ENCODE results near the gene SAP30BP. TPM values are rescaled to one million over a fixed set of nuclear protein-coding genes. Genes with fewer than 3 reads are reported as not detected.

The SAP30BP gene
- 98.3 and 118 TPM in 2 replicates for total RNA-seq (2014; rRNA removed; shearing (Covaris generic))

- peak; percentile 99 for DNase-seq (ENCODE audit: low read depth)
Measured at GRCh38 chr17:75666959-75667790, at the start of gene SAP30BP, which contains the start of gene RECQL5. SAP30BP (plus strand) TSS chr17:75667338; CDS start chr17:75667373, 35 bp downstream. RECQL5 (minus strand) TSS chr17:75667154; CDS start chr17:75666557, 597 bp downstream.

GRCh38 chr17:75617675-75618074 is 49.5 kb upstream of the SAP30BP start:
- no peak for DNase-seq (ENCODE audit: low read depth)

DNA sequence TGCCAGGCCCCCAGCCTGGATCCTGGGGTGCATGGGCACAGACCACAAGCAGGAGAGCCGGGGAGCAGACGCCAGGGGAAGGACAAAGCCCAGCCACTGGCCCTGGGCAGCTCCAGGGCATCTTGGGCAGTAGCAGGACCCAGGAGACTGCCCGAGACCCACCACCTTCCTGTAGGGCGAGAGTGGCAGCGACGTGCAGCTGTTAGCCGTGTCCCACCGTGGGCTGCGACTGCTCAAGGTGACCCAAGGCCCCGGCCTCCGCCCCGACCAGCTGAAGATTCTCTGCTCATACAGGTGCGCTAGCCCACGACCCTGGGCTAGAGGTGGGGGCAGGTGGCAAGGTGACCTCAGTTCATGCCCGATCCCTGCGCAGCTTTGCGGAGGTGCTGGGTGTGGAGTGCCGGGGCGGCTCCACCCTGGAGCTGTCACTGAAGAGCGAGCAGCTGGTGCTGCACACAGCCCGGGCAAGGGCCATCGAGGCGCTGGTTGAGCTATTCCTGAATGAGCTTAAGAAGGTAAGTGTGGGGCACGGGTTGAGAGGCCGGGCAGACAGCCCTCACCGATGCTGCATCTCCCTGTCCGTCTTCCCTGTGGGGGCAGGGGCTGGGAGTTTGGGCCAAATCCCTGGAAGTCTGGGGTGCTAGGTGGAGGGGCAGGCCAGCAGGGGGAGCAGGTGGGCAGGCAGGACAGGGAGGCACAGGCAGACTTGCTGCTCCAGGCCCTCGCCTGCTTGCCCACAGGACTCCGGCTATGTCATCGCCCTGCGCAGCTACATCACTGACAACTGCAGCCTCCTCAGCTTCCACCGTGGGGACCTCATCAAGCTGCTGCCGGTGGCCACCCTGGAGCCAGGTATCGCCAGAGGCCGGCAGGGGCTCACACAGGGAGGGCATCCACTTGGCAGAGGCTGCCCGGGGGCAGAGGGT is 47.4 kb upstream of the SAP30BP start:
- peak; percentile 84 for DNase-seq (ENCODE audit: low read depth)

DNA sequence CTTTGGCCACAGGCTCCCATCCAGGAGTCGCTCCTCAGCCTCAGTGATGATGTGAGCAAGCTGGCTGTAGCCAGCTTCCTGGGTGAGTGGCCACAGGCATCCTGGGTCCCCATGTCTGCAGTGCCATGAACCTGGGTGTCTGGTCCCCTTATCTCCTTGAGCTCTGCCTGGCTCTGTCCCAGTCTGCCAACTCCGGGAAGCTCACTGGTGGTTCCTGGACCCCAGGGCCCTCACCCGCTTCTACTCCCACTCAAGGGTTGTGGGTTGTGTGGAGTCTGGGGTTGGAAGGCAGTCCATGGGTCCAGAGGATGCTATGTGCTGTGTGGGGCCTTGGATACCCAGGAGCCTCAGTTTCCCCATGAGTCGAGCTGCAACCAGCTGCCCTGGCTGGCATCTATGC is 45.6 kb upstream of the SAP30BP start:
- no peak for DNase-seq (ENCODE audit: low read depth)

DNA sequence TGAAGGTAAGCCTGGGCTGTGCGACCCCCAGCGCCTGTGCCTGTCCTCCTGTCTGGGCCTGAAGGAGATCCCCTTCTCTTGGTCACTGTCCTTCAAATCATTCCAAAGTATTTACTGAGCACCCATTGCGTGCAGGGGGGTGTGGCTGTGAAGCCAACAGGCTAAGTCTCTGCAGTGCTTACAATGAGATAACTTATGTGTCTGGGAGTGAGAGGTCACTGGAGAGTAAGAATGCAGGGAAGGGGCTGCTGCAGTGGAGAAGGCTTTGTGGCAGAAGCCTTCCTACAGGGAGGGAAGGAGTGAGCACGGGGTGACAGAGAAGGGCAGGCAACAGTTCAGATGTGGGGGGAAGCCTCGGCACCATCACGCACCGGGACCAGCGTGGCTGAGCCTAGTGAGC is 45.1 kb upstream of the SAP30BP start:
- no peak for DNase-seq (ENCODE audit: low read depth)

- no peak for DNase-seq (ENCODE audit: low read depth)
Measured at GRCh38 chr17:75622771-75623273, 44.3 kb upstream of the SAP30BP start.

DNA sequence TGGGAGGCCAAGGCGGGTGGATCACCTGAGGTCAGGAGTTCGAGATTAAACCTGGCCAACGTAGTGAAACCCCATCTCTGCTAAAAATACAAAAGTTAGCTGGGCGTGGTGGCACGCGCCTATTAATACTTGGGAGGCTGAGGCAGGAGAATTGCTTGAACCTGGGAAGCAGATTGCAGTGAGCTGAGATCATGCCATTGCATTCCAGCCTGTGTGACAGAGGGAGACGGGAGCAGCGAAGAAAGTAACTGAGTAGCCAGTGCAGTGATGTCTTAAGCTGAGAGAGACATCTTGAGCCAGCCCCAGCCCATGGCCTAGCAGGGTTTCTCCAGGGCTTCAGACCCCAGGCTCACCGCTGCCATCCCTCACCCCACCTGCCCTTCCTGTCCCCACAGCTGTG is 43.8 kb upstream of the SAP30BP start:
- DNase-seq (ENCODE audit: low read depth): no peak

DNA sequence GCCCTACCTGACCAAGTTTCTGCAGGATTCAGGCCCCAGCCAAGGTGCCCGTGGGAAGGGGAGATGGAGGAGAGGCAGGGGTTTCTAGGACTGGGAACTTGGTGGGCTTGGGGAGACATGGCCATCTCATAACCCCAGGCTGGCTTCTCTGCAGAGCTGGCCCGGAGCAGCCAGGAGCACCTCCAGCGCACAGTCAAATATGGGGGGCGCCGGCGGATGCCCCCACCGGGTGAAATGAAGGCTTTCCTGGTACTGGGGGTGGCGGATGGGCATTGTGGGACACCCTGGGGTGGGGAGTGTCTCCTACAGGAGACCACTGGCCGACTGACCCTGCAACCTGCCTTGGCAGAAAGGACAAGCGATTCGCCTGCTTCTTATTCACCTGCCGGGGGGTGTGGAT is 43.1 kb upstream of the SAP30BP start:
- no peak for DNase-seq (ENCODE audit: low read depth)

DNA sequence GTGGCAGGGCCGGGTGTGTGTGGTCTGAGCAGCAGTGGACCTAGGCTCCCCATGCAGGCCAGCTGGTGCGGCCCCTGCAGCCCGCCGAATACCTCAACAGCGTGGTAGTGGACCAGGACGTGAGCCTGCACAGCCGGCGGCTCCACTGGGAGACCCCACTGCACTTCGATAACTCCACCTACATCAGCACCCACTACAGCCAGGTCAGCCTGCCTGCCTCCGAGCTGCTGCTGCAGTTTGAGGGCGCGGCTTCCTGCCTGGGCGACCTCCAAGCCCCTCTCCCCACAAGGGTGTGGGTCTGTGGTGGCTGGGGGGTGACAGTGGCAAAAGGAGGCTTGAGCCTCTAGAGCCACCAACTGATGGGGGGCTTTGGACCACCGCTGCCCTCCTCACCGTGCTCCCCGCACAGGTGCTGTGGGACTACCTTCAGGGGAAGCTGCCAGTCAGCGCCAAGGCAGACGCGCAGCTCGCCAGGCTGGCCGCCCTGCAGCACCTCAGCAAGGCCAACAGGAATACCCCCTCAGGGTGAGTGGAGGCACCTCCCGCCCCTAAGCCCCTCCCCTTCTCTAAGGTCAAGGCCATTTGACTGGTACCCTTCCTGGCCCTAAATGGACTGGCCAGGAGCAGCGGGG is 42.3 kb upstream of the SAP30BP start:
- DNase-seq (ENCODE audit: low read depth): no peak

DNA sequence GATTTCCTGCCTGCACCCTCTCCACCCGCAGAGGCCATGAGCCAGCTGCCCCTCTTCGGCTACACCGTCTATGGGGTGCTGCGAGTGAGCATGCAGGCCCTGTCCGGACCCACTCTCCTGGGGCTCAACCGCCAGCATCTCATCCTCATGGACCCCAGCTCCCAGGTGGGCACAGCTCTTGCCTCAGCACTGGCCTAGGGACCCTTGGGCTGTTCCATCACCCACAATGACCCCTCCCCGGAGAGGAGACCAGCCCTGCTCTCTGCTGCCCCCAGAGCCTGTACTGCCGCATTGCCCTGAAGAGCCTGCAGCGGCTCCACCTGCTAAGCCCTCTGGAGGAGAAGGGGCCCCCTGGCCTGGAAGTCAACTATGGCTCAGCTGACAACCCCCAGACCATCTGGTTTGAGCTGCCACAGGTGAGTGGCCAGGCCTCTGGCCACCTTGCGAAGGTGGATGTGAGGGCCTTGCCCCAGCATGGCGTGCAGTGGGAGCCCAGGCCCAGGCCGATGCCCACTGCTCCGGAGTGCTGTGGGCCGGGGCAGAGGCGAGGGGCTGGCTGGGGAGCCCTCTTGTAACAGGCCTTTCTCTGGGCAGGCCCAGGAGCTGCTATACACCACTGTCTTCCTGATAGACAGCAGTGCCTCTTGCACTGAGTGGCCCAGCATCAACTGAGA is 41.2 kb upstream of the SAP30BP start:
- DNase-seq (ENCODE audit: low read depth): no peak

GRCh38 chr17:75626496-75627038 is 40.6 kb upstream of the SAP30BP start:
- DNase-seq (ENCODE audit: low read depth): no peak

DNA sequence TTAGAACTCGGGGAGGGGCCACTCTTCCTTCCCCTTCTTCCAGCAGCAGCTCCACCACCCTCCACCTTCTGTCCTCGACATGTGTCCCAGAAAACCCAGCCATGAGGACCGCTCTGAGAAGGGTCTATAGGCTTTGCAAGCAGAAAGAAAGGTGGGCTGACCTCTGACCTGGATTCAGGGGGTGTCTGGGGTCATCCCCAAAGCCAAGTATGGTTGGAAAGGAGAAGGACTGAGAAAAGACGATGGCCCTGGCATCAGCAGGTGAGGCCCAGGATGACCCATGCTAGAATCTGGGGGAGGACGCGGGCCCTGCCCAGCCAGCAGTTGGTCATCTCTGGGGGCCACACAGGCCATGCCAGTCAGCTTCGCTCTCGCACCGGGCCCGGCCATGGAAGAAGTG is 40.0 kb upstream of the SAP30BP start:
- no peak for DNase-seq (ENCODE audit: low read depth)

- no peak for DNase-seq (ENCODE audit: low read depth)
Measured at GRCh38 chr17:75628425-75628824, 38.7 kb upstream of the SAP30BP start.

DNA sequence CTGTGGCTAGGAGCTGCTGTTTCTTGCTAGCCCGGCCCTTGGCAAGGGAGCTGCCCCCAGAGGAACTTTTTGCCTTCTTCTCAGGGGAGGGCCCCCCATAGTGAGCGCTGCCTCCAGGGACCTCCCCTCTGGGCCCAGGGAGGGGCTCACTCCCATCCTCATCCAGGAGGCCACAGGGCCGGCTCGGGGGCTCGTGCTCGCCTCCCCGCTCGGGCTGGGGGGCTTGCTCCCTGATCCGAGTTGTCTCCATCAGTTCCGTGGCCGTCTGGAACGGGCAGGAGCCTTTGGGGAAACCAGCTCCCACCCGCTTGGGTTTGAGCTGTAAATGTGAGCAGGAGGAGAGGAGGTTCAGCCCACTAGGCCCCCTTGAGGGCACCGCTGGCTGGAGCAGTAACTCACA is 38.0 kb upstream of the SAP30BP start:
- no peak for DNase-seq (ENCODE audit: low read depth)

DNA sequence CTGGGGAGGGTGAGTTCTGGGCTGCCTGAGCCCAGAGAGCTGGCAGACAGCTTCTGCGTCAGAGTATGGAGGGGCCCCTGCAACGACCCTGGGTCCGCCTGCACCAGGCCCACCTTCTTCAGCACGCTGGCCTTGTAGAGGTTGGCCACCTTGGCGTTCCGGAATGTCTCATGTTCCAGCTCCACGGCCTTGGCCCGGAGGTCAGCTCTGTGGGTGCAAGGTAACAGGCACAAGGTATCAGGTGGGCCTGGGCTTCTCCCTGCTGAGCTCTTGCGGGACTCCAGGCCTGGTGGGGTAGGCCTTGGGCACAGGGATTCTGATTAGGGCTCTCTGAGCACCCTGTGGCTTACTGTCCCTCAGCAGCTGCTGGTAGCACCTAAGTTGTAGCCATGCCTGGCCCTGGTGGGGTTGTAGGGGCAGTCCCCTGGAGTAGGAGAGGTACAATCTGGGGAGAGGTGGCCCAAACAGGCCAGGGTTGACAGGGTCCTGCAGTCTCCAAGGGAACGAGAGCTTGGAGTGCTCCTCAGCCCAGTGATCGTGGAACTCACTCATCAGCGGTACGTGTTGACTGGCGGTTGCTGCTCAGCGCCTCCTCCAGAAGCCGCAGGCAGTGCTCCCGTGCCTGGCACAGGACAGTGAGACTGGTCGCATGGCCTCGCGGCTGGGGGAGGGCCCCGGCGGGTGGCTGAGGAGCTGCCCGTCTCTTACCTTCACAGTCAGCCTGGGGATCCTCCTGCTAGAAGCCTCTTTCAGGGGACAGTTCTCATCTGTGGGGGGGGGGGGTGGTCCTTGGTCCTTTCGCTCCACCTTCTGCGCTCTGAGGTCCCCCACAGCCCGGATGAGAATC is 36.8 kb upstream of the SAP30BP start:
- no peak for DNase-seq (ENCODE audit: low read depth)

- no peak for DNase-seq (ENCODE audit: low read depth)
Measured at GRCh38 chr17:75631353-75631752, 35.8 kb upstream of the SAP30BP start.

GRCh38 chr17:75632428-75632827 is 34.7 kb upstream of the SAP30BP start:
- no peak for DNase-seq (ENCODE audit: low read depth)

DNA sequence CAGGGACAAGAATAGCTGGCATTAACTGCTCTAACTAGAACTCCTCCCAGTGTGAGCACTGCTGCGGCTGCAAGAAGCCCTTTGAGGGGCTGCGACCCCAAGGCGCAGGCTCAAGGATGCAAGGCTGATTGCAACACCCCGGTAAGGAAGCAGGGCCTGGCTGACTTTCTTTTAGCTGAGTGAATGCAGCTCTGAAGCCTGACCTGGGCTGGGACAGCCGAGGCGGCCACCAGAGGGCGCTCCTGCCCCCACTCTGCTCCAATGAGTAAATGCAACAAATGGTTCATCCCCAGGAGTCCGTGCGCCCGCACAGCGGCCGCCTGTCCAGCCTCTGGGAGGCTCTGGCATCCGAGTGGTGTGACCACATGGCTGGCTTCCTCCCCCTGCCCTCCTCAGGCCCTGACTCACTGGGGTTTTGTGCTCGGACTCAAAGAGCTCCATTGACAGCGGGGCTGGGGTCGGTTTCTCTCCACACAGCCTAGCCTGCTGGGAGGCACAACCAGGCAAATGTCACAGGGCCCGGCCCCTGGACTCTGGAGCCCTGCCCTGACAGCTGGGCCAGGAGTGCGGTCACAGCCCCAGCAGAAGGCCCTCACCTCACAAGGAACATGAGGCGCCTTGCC is 34.2 kb upstream of the SAP30BP start, which contains the start of gene SMIM5:
Gene SMIM5, plus strand, starts transcription at position 572 of the 623 bp plus-strand sequence. CDS start 6,768 bp downstream, outside the sequence.
- peak; percentile 75 for DNase-seq (ENCODE audit: low read depth)

Measured in Daoy (cell line).